HEK293T (cell line): ENCODE results near the gene TBC1D23.
"Not testable (repeated sequence)": the region's sequence is repeated elsewhere in the genome, so short reads cannot be mapped to it uniquely, and the experiment has no call there.

Source experiments
- CTCF ChIA-PET: fragments of 350-600 bp; formaldehyde crosslinking; extraction: SDS; loops from one replicate; lab custom pipeline; 2021; ENCODE audit warnings: antibody characterized with exemption, inconsistent platforms; lab: Yijun Ruan, JAX
- POLR2A ChIA-PET: fragments of 350-600 bp; formaldehyde crosslinking; extraction: SDS; loops from one replicate; lab custom pipeline; 2020; ENCODE audit warnings: antibody characterized with exemption, inconsistent platforms; lab: Yijun Ruan, JAX
- DNase-seq: peaks from one replicate; pipeline ENCODE4 v3.0.0; 2012; ENCODE audit warnings: mixed read lengths; ENCODE audit errors: extremely low spot score
- ARNT ChIP-seq: fragments of 450-650 bp; IDR thresholded peaks from 2 replicates; pipeline ENCODE4 v1.6.1; 2017; ENCODE audit warnings: mild to moderate bottlenecking
- BHLHE40 ChIP-seq: fragments of 450-650 bp; IDR thresholded peaks from 2 replicates; pipeline ENCODE4 v1.6.1; 2016; ENCODE audit warnings: mild to moderate bottlenecking, moderate library complexity, borderline replicate concordance
- CTBP1 ChIP-seq: fragments of 450-650 bp; IDR thresholded peaks from 2 replicates; pipeline ENCODE4 v1.6.1; 2016; ENCODE audit warnings: borderline replicate concordance
- ELF4 ChIP-seq: fragments of 450-650 bp; IDR thresholded peaks from 2 replicates; pipeline ENCODE4 v1.6.1; 2017; ENCODE audit warnings: antibody characterized with exemption
- FOXA1 ChIP-seq: fragments of 450-650 bp; IDR thresholded peaks from 2 replicates; pipeline ENCODE4 v1.6.1; 2016; ENCODE audit warnings: mild to moderate bottlenecking
- FOXK2 ChIP-seq: fragments of 450-650 bp; IDR thresholded peaks from 2 replicates; pipeline ENCODE4 v1.6.1; 2016; ENCODE audit warnings: mild to moderate bottlenecking
- FOXM1 ChIP-seq: fragments of 450-650 bp; IDR thresholded peaks from 2 replicates; pipeline ENCODE4 v1.6.1; 2017; ENCODE audit warnings: mild to moderate bottlenecking, borderline replicate concordance
- HDGF ChIP-seq: fragments of 450-650 bp; IDR thresholded peaks from 2 replicates; pipeline ENCODE4 v1.6.1; 2017; ENCODE audit warnings: antibody characterized with exemption, borderline replicate concordance
- L3MBTL2 ChIP-seq: fragments of 450-650 bp; conservative IDR thresholded peaks from 2 replicates; pipeline ENCODE4 v1.6.1; 2016; ENCODE audit warnings: mild to moderate bottlenecking
- LEF1 ChIP-seq: fragments of 450-650 bp; IDR thresholded peaks from 2 replicates; pipeline ENCODE4 v1.6.1; 2017; ENCODE audit warnings: mild to moderate bottlenecking, borderline replicate concordance
- NFRKB ChIP-seq: fragments of 450-650 bp; IDR thresholded peaks from 2 replicates; pipeline ENCODE4 v1.6.1; 2016; ENCODE audit warnings: mild to moderate bottlenecking, moderate library complexity
- PKNOX1 ChIP-seq: fragments of 450-650 bp; IDR thresholded peaks from 2 replicates; pipeline ENCODE4 v1.6.1; 2016
- SP1 ChIP-seq: fragments of 450-650 bp; IDR thresholded peaks from 2 replicates; pipeline ENCODE4 v1.6.1; 2017
- SUZ12 ChIP-seq: fragments of 450-650 bp; IDR thresholded peaks from 2 replicates; pipeline ENCODE4 v1.6.1; 2016; ENCODE audit warnings: mild to moderate bottlenecking
- TARDBP ChIP-seq: fragments of 450-650 bp; IDR thresholded peaks from 2 replicates; pipeline ENCODE4 v1.6.1; 2016
- ZNF384 ChIP-seq: fragments of 450-650 bp; IDR thresholded peaks from 2 replicates; pipeline ENCODE4 v1.6.1; 2016

The TBC1D23 gene

GRCh38 chr3:100221159-100221558, 39.6 kb upstream of the TBC1D23 start:
- DNase-seq = no peak
- ChIA-PET POLR2A (no interaction called here), CTCF (no interaction called here)
- TF ChIP-seq TARDBP = no peak
- no peak for TF ChIP-seq LEF1
- TF ChIP-seq HDGF = no peak

- DNase-seq = no peak
- no peak for TF ChIP-seq FOXA1
- ChIA-PET POLR2A (interaction anchor here (1.2 kb wide), 1 partner anchor 35 kb away, joined by 3 read pairs; the partner anchor contains the start of gene TBC1D23), CTCF (no interaction called here)
Observed at GRCh38 chr3:100225193-100225592, 35.6 kb upstream of the TBC1D23 start.

- TF ChIP-seq L3MBTL2 (no peak), HDGF (no peak), NFRKB (no peak), ELF4 (no peak), ZNF384 (no peak), FOXA1 (no peak), LEF1 (no peak), TARDBP (no peak), ARNT (no peak), BHLHE40 (no peak), FOXK2 (no peak), SP1 (no peak), CTBP1 (no peak), FOXM1 (no peak), SUZ12 (no peak), PKNOX1 (no peak)
- ChIA-PET CTCF (no interaction called here), POLR2A (interaction anchor here (1.2 kb wide), 1 partner anchor 35 kb away, joined by 3 read pairs; the partner anchor contains the start of gene TBC1D23)
- no peak for DNase-seq
Observed at GRCh38 chr3:100225883-100226282, 34.9 kb upstream of the TBC1D23 start.

- CTCF ChIA-PET = no interaction called here
- TF ChIP-seq FOXK2 (no peak), CTBP1 (no peak), TARDBP (no peak), SP1 (no peak), L3MBTL2 (no peak), LEF1 (no peak), ARNT (no peak), FOXA1 (no peak), HDGF (no peak), PKNOX1 (no peak), BHLHE40 (no peak), ELF4 (no peak), ZNF384 (no peak), NFRKB (no peak), FOXM1 (no peak), SUZ12 (no peak)
- POLR2A ChIA-PET = no interaction called here
- no peak for DNase-seq
Observed at GRCh38 chr3:100226712-100227429, 33.9 kb upstream of the TBC1D23 start.

- ChIA-PET POLR2A (no interaction called here), CTCF (no interaction called here)
- DNase-seq = no peak
- TF ChIP-seq FOXA1 = no peak
- no peak for TF ChIP-seq ARNT
- TF ChIP-seq PKNOX1 = no peak
- no peak for TF ChIP-seq ELF4
- no peak for TF ChIP-seq SP1
- no peak for TF ChIP-seq LEF1
- no peak for TF ChIP-seq HDGF
- TF ChIP-seq ZNF384 = no peak
- no peak for TF ChIP-seq SUZ12
- TF ChIP-seq FOXM1 = no peak
- no peak for TF ChIP-seq L3MBTL2
- TF ChIP-seq NFRKB = no peak
Observed at GRCh38 chr3:100227511-100227921, 33.3 kb upstream of the TBC1D23 start.

DNA sequence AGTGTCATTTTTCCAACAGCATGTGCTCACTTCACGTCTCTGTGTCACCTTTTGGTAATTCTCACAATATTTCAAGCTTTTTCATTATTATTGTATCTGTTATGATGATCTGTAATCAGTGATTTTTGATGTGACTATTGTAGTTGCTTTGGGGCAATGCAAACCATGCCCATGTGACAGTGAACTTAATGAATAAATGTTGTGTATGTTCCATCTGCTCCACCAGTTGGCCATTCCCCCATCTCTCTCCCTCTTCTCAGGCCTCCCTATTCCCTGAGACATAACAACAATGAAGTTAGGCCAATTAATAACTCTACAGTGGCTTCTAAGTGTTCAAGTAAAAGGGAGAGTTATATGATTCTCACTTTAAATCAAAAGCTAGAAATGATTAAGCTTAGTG, 32.5 kb upstream of the TBC1D23 start:
- ChIA-PET CTCF (no interaction called here), POLR2A (no interaction called here)
- no peak for DNase-seq
- TF ChIP-seq FOXA1 = no peak

GRCh38 chr3:100229188-100229587, 31.6 kb upstream of the TBC1D23 start:
- DNase-seq, POLR2A ChIA-PET, CTCF ChIA-PET: not testable (repeated sequence)
